Body of pancreas (tissue), 4 donors: ENCODE data around the gene EBLN1.

Source experiments
- POLR2A ChIP-seq, 3 donors: fragments of 450-650 bp; IDR thresholded peaks; one replicate each; pipeline ENCODE4 v1.6.1; 2016; ENCODE audit warnings: antibody characterized with exemption in 3 of 3, mild to moderate bottlenecking in 2 of 3
- TF ChIP-seq, protein P1 (sequence below), 7 experiments: fragments of 450-650 bp in 4 of 7; fragments of 200-600 bp in 3 of 7; sonication (generic) in 3 of 7; IDR thresholded peaks; one replicate each; pipeline ENCODE4 v1.5.1; 2016 to 2019; ENCODE audit warnings: antibody characterized with exemption in 7 of 7

GRCh38 chr10:22180724-22181123 is 37.1 kb downstream of the EBLN1 start:
- TF ChIP-seq, protein P1, sequence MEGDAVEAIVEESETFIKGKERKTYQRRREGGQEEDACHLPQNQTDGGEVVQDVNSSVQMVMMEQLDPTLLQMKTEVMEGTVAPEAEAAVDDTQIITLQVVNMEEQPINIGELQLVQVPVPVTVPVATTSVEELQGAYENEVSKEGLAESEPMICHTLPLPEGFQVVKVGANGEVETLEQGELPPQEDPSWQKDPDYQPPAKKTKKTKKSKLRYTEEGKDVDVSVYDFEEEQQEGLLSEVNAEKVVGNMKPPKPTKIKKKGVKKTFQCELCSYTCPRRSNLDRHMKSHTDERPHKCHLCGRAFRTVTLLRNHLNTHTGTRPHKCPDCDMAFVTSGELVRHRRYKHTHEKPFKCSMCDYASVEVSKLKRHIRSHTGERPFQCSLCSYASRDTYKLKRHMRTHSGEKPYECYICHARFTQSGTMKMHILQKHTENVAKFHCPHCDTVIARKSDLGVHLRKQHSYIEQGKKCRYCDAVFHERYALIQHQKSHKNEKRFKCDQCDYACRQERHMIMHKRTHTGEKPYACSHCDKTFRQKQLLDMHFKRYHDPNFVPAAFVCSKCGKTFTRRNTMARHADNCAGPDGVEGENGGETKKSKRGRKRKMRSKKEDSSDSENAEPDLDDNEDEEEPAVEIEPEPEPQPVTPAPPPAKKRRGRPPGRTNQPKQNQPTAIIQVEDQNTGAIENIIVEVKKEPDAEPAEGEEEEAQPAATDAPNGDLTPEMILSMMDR (IDR thresholded peaks at IDR 0.05), result no peak
- TF ChIP-seq POLR2A (IDR thresholded peaks at IDR 0.05), result no peak
